ENCODE results near the gene PDIA6.

DNA sequence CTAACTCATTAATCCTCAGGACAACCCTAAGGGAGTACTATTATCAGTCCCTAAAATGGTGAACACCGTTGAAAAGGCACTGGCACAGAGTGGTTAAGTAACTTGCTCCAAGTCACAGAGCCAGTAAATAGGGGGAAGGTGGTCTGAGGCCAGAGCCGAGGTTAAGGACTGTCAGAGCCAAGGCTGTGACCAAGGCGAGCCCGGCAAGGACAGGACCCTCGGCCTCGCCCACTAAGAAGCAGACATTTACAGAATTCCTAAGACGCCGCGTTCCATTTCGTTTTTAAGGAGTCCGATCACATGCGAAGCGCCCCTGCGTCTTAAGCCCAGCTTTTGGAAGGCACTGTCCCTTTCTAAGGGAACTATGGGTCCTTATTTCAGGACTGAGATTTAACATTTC is 1.1 kb downstream of the PDIA6 start:
- TF ChIP-seq, protein P1, sequence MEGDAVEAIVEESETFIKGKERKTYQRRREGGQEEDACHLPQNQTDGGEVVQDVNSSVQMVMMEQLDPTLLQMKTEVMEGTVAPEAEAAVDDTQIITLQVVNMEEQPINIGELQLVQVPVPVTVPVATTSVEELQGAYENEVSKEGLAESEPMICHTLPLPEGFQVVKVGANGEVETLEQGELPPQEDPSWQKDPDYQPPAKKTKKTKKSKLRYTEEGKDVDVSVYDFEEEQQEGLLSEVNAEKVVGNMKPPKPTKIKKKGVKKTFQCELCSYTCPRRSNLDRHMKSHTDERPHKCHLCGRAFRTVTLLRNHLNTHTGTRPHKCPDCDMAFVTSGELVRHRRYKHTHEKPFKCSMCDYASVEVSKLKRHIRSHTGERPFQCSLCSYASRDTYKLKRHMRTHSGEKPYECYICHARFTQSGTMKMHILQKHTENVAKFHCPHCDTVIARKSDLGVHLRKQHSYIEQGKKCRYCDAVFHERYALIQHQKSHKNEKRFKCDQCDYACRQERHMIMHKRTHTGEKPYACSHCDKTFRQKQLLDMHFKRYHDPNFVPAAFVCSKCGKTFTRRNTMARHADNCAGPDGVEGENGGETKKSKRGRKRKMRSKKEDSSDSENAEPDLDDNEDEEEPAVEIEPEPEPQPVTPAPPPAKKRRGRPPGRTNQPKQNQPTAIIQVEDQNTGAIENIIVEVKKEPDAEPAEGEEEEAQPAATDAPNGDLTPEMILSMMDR (IDR thresholded peaks at IDR 0.05), result no peak
- no peak for TF ChIP-seq EZH2 (IDR thresholded peaks at IDR 0.05; ENCODE audit: borderline replicate concordance, insufficient read depth, low read depth, low read length, poor library complexity, severe bottlenecking)

Data from B cell (primary cell).